ENCODE results near the gene S100A2.
"Not testable (repeated sequence)": the region's sequence is repeated elsewhere in the genome, so short reads cannot be mapped to it uniquely, and the experiment has no call there.

Gene S100A2

DNA sequence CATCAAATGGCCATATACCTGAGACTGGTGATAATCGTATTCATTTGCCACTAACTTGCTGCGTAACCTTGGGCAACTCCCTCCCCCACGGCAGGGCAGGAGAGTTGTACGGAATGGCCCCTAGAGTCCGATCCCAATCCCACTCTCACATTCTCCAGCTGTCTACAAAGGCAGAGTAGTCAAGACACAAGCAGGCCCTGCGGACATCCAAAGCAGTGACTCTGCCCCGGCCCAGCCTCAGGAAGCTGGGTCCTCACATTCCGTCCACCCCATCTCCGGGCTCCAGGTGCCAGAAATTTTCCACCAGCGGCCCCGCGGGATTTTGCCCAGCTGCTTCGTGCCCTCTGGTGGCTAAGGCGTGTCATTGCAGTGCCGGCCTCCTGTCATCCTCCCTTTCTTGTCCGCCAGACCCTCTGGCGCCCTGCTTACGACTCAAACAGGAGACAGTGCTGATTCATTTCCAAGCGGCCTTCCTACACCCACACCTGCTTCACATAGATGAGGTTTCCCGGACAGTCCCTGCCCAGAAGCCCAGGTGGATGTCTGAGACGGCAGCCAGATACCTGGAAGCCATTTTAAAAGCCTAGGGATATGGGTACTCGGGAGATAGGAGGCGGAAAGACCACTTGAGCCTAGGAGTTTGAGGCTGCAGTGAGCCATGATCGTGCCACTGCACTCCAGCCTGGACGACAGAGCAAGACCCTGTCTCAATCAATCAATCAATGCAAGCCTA, 2.9 kb upstream of the S100A2 start:
- Histone ChIP-seq H3K27ac (ENCODE audit: low read depth, low read length) (peak overlapping the region; percentile 64), H3K27me3 (ENCODE audit: control insufficient read depth in 1 of 2, insufficient read depth in 2 of 2, low read length in 2 of 2) (no peaks in the 10 kb centered on the region), H3K4me3 (ENCODE audit: low read depth in 1 of 2, low read length in 2 of 2) (peak overlapping the region; percentile 63), H3K36me3 (ENCODE audit: control insufficient read depth in 1 of 2, insufficient read depth in 2 of 2, low read length in 2 of 2) (no peaks in the 10 kb centered on the region), H3K9ac (ENCODE audit: low read depth in 1 of 2, low read length in 2 of 2) (peak overlapping the region; percentile 59 to 82), H3K4me1 (ENCODE audit: control insufficient read depth in 1 of 2, insufficient read depth in 2 of 2, low read length in 2 of 2) (peaks cover 45 to 55% of the 10 kb centered on the region in 2 donors), H3K9me3 (ENCODE audit: control insufficient read depth in 1 of 2, low read length in 2 of 2) (no peaks in the 10 kb centered on the region)

DNA sequence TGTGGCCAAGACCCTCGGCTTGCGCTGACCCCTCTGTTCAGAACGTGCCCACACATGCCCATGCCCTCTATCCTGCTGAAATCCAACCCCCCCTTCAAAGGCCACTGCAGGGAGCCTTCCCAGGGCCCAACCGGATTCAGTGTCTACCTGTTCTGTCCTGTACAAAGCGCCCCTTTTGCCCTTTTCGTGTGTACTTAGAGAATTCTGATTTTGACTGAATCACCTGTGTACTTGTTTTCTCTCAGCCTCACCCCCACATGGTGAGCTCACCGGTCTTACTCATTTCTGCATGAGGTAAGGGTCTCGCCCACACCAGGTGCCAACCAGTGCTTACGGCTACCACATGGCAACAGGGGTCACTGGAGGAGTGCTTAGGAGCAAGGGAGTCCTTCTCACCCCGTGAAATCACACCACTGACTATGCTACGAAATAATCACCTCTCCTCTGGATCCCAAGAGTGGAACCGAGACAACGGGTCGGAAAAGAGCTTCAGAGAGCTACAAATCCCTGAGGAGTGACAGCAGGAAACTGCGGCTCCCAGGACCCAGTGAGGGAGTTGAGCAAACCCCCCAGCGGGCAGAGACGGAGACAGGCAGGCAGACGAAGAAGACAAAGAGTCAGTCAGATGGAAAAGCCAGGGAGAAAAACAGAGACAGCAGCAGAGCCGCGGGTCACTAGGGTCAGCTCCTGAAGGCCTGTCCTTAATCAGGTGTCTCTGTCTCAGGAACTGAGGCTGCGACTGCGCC, 2.1 kb upstream of the S100A2 start:
- no peaks in the 10 kb centered on the region for H3K9me3 ChIP-seq (ENCODE audit: control insufficient read depth in 1 of 2, low read length in 2 of 2)
- H3K27me3 ChIP-seq (ENCODE audit: control insufficient read depth in 1 of 2, insufficient read depth in 2 of 2, low read length in 2 of 2) = no peaks in the 10 kb centered on the region
- H3K4me1 ChIP-seq (ENCODE audit: control insufficient read depth in 1 of 2, insufficient read depth in 2 of 2, low read length in 2 of 2) = peaks cover 45 to 49% of the 10 kb centered on the region in 2 donors
- H3K36me3 ChIP-seq (ENCODE audit: control insufficient read depth in 1 of 2, insufficient read depth in 2 of 2, low read length in 2 of 2) = no peaks in the 10 kb centered on the region
- peak overlapping the region; percentile 64 for H3K27ac ChIP-seq (ENCODE audit: low read depth, low read length)
- peak overlapping the region; percentile 35 to 59 for H3K9ac ChIP-seq (ENCODE audit: low read depth in 1 of 2, low read length in 2 of 2)
- H3K4me3 ChIP-seq (ENCODE audit: low read depth in 1 of 2, low read length in 2 of 2) = peak overlapping the region; percentile 63

DNA sequence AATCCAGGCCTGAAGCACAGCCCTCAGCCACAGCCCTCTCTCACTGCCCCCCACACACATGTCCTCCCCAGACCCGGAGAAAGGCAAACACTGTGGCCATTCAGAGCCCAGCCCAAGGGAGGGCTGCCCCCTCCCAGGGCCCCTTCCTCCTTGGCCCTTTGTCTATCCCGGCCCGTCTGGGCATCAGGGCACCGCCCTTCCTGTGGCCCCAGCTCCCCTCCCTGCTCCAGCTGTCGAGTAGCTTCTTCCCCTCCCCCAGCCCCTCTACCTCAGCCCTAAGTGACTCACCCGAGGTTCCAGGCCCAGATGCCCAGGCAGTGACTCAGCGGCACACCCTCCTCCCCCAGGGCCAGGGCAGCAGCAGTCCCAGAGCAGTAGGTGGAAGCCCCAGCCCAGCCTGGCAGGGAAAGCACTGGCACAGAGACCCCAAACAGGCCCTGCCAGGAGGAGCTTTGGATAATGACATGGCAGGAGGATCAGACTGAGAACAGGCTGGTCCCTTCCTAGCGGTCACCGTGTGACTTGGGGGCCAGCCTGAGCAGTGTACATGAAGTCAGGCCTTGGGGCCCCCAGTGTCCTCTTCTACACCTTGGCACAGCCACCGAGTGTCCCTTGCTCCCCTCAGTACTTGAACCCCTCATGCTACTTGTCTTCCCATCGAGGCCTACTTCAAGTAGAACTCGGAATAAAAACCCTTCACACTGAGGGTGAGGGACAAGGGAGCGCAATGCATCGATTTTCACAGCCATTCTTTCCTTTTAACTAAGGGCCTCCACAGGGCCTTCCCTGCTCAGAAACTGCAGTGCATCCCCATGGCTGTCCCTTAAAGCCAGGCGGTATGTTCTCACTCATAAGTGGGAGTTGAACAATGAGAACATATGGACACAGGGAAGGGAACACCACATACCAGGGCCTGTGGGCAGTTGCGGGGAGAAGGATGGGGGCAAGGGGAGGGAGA, 1.0 kb upstream of the S100A2 start:
- Histone ChIP-seq H3K9me3 (ENCODE audit: control insufficient read depth in 1 of 2, low read length in 2 of 2) (no peaks in the 10 kb centered on the region), H3K36me3 (ENCODE audit: control insufficient read depth in 1 of 2, insufficient read depth in 2 of 2, low read length in 2 of 2) (no peaks in the 10 kb centered on the region), H3K27me3 (ENCODE audit: control insufficient read depth in 1 of 2, insufficient read depth in 2 of 2, low read length in 2 of 2) (no peaks in the 10 kb centered on the region), H3K9ac (ENCODE audit: low read depth in 1 of 2, low read length in 2 of 2) (peak overlapping the region; percentile 43 to 83), H3K4me1 (ENCODE audit: control insufficient read depth in 1 of 2, insufficient read depth in 2 of 2, low read length in 2 of 2) (peaks cover 41 to 45% of the 10 kb centered on the region in 2 donors), H3K27ac (ENCODE audit: low read depth, low read length) (peak overlapping the region; percentile 97), H3K4me3 (ENCODE audit: low read depth in 1 of 2, low read length in 2 of 2) (peak overlapping the region in 1 of 2 donors; percentile 35)

DNA sequence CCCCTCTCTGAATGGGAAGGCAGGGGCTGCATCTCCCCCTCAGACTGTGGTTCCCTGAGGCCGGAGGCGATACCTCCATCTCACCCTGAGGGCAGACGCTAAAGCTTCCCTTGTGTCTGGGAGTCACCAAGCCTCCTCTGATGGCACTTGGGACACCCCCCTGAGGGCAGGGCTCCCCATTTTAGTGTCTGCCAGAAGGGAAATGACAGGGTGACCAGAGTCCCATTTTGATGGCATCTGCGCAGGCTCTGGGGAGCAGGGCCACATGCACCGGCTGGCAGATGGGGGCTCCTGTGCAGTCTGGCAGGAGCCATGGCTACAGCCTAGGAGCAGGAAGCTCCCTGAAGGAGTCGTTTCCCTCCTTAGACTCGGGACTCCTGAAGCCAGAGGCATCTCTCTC, 1.7 kb downstream of the S100A2 start:
- H3K27me3 ChIP-seq (ENCODE audit: control insufficient read depth in 1 of 2, insufficient read depth in 2 of 2, low read length in 2 of 2) = no peaks in the 10 kb centered on the region
- no peak overlapping the region for H3K27ac ChIP-seq (ENCODE audit: low read depth, low read length)
- H3K9me3 ChIP-seq (ENCODE audit: control insufficient read depth in 1 of 2, low read length in 2 of 2) = no peaks in the 10 kb centered on the region
- no peaks in the 10 kb centered on the region for H3K36me3 ChIP-seq (ENCODE audit: control insufficient read depth in 1 of 2, insufficient read depth in 2 of 2, low read length in 2 of 2)
- no peak overlapping the region for H3K9ac ChIP-seq (ENCODE audit: low read depth in 1 of 2, low read length in 2 of 2)
- peaks cover 35 to 37% of the 10 kb centered on the region in 2 donors for H3K4me1 ChIP-seq (ENCODE audit: control insufficient read depth in 1 of 2, insufficient read depth in 2 of 2, low read length in 2 of 2)
- no peak overlapping the region for H3K4me3 ChIP-seq (ENCODE audit: low read depth in 1 of 2, low read length in 2 of 2)

DNA sequence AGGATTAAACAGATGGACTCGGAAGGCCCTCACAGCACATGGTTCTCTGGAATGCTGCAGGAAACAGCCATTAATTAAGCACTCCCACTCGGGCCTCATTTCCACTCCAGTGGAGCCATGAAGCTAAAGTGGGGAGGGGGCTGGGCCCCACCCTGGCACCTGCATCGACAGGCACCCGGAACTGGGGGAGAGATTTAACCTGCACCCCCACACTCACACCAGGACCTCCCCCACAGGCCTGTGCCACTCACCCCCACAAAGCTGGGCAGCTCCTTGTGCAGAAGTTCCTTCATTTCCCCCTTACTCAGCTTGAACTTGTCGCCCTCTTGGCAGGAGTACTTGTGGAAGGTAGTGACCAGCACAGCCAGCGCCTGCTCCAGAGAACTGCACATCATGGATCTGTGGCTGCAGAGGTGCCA, 2.2 kb downstream of the S100A2 start:
- H3K27me3 ChIP-seq (ENCODE audit: control insufficient read depth in 1 of 2, insufficient read depth in 2 of 2, low read length in 2 of 2) = no peaks in the 10 kb centered on the region
- H3K4me3 ChIP-seq (ENCODE audit: low read depth in 1 of 2, low read length in 2 of 2) = no peak overlapping the region
- no peaks in the 10 kb centered on the region for H3K36me3 ChIP-seq (ENCODE audit: control insufficient read depth in 1 of 2, insufficient read depth in 2 of 2, low read length in 2 of 2)
- no peak overlapping the region for H3K27ac ChIP-seq (ENCODE audit: low read depth, low read length)
- H3K4me1 ChIP-seq (ENCODE audit: control insufficient read depth in 1 of 2, insufficient read depth in 2 of 2, low read length in 2 of 2) = peaks cover 32 to 35% of the 10 kb centered on the region in 2 donors
- no peak overlapping the region for H3K9ac ChIP-seq (ENCODE audit: low read depth in 1 of 2, low read length in 2 of 2)
- H3K9me3 ChIP-seq (ENCODE audit: control insufficient read depth in 1 of 2, low read length in 2 of 2) = no peaks in the 10 kb centered on the region

DNA sequence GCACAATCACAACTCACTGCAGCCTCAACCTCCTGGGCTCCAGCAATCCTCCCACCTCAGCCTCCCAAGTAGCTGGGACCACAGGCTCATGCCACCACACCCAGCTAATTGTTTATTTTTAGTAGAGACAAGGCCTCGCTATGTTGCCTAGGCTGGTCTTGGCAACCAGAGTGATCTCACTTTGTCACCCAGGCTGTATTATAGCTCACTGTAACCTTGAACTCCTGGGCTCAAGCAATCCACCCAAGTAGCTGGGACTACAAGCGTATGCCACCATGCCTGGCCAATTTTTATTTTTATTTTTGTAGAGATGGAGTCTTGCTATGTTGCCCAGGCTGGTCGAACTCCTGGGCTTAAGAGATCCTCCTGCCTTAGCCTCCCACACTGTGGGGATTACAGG, 3.6 kb downstream of the S100A2 start:
- H3K27ac ChIP-seq (ENCODE audit: low read depth, low read length); H3K9me3 ChIP-seq (ENCODE audit: control insufficient read depth in 1 of 2, low read length in 2 of 2); H3K9ac ChIP-seq (ENCODE audit: low read depth in 1 of 2, low read length in 2 of 2); H3K36me3 ChIP-seq (ENCODE audit: control insufficient read depth in 1 of 2, insufficient read depth in 2 of 2, low read length in 2 of 2); H3K27me3 ChIP-seq (ENCODE audit: control insufficient read depth in 1 of 2, insufficient read depth in 2 of 2, low read length in 2 of 2); H3K4me3 ChIP-seq (ENCODE audit: low read depth in 1 of 2, low read length in 2 of 2): not testable (repeated sequence)
- peaks cover 18 to 22% of the 10 kb centered on the region in 2 donors for H3K4me1 ChIP-seq (ENCODE audit: control insufficient read depth in 1 of 2, insufficient read depth in 2 of 2, low read length in 2 of 2)

DNA sequence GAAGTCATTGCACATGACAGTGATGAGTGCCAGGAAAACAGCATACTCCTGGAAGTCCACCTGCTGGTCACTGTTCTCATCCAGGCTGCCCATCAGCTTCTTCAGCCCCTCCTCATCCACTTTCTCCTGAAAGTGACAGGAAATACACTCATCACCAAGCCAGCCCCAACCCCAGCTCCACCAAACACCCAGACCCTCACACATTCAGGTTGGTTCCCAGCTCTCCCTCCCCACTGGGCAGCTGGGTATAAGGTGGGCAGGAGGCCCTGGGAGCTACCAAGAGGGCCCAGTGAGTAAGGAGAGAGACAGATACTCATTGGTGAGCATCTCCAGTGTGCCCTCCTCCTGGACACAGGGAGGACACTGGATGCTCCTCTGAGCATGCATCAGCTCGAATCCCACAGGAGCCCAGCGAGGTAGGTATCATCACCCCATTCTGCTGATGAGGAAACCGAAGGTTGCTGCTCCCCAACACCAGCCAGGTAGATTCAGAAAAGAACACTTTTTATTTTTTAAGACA, 4.1 kb downstream of the S100A2 start:
- H3K4me1 ChIP-seq (ENCODE audit: control insufficient read depth in 1 of 2, insufficient read depth in 2 of 2, low read length in 2 of 2) = peaks cover 13 to 17% of the 10 kb centered on the region in 2 donors
- no peaks in the 10 kb centered on the region for H3K27me3 ChIP-seq (ENCODE audit: control insufficient read depth in 1 of 2, insufficient read depth in 2 of 2, low read length in 2 of 2)
- no peak overlapping the region for H3K9ac ChIP-seq (ENCODE audit: low read depth in 1 of 2, low read length in 2 of 2)
- H3K9me3 ChIP-seq (ENCODE audit: control insufficient read depth in 1 of 2, low read length in 2 of 2) = no peaks in the 10 kb centered on the region
- no peaks in the 10 kb centered on the region for H3K36me3 ChIP-seq (ENCODE audit: control insufficient read depth in 1 of 2, insufficient read depth in 2 of 2, low read length in 2 of 2)
- H3K4me3 ChIP-seq (ENCODE audit: low read depth in 1 of 2, low read length in 2 of 2) = no peak overlapping the region
- H3K27ac ChIP-seq (ENCODE audit: low read depth, low read length) = no peak overlapping the region

DNA sequence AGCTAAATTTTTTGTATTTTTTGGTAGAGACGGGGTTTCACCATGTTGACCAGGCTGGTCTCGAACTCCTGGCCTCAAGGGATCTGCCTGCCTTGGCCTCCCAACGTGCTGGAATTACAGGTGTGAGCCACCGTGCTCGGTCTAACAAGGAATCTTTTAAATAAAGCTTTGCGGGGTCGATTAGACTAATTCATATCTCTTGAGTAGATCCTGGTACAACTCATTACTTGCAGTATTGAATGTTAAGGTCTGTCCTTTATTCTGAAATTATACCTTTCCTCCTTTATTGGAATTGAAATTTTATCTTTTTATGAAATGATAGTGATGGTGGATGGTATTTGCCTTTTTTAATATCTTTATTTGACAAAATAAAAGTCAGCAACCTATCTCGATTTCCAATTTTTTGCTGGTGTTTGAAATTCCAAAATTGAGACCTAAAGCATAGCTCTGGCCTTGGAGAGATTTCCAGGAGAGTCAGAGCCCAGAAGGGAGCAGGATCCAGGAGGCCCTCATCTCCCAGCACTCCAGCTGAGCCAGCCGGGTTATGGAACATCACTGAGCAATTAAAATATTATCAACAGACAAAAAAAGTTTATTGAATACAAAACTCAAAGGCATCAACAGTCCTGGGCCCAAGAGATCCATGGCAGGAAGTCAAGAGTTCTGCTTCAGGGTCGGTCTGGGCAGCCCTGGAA, 4.7 kb downstream of the S100A2 start:
- no peak overlapping the region for H3K9ac ChIP-seq (ENCODE audit: low read depth in 1 of 2, low read length in 2 of 2)
- H3K4me3 ChIP-seq (ENCODE audit: low read depth in 1 of 2, low read length in 2 of 2) = no peak overlapping the region
- H3K4me1 ChIP-seq (ENCODE audit: control insufficient read depth in 1 of 2, insufficient read depth in 2 of 2, low read length in 2 of 2) = peaks cover 7 to 12% of the 10 kb centered on the region in 2 donors
- no peaks in the 10 kb centered on the region for H3K27me3 ChIP-seq (ENCODE audit: control insufficient read depth in 1 of 2, insufficient read depth in 2 of 2, low read length in 2 of 2)
- no peak overlapping the region for H3K27ac ChIP-seq (ENCODE audit: low read depth, low read length)
- no peaks in the 10 kb centered on the region for H3K36me3 ChIP-seq (ENCODE audit: control insufficient read depth in 1 of 2, insufficient read depth in 2 of 2, low read length in 2 of 2)
- no peaks in the 10 kb centered on the region for H3K9me3 ChIP-seq (ENCODE audit: control insufficient read depth in 1 of 2, low read length in 2 of 2)

DNA sequence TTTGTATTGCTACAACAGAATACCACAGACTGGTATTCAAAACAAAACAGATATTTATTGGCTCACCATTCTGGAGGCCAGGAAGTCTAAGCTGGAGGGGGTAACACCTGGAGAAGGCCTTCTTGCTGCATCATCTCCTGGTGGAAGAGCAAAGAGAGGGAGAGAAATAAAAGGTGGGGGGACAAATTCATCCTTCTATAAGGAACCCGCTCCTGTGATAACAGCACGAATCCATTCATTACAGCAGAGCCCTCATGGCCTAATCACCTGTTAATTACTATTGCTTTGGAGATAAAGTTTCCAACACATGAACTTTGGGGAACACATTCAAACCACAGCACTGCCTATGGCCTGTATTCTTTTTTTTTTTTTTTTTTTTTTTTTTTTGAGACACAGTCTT, 5.4 kb downstream of the S100A2 start:
- Histone ChIP-seq H3K4me1 (ENCODE audit: control insufficient read depth in 1 of 2, insufficient read depth in 2 of 2, low read length in 2 of 2) (peaks cover under 1 to 5% of the 10 kb centered on the region in 2 donors), H3K27ac (ENCODE audit: low read depth, low read length) (no peak overlapping the region), H3K9ac (ENCODE audit: low read depth in 1 of 2, low read length in 2 of 2) (no peak overlapping the region), H3K27me3 (ENCODE audit: control insufficient read depth in 1 of 2, insufficient read depth in 2 of 2, low read length in 2 of 2) (no peaks in the 10 kb centered on the region), H3K9me3 (ENCODE audit: control insufficient read depth in 1 of 2, low read length in 2 of 2) (no peaks in the 10 kb centered on the region), H3K4me3 (ENCODE audit: low read depth in 1 of 2, low read length in 2 of 2) (no peak overlapping the region), H3K36me3 (ENCODE audit: control insufficient read depth in 1 of 2, insufficient read depth in 2 of 2, low read length in 2 of 2) (no peaks in the 10 kb centered on the region)
